ENCODE results near the gene HRH4.

The HRH4 gene

GRCh38 chr18:24491927-24492834 lies 31.7 kb downstream of the HRH4 start:
- DNase-seq (ENCODE audit: insufficient read length, low spot score), result no peak
- FAIRE-seq, result no peak
- no peak for TF ChIP-seq CTCF (IDR thresholded peaks at IDR 0.05; ENCODE audit: insufficient read depth, missing control alignments)

DNA sequence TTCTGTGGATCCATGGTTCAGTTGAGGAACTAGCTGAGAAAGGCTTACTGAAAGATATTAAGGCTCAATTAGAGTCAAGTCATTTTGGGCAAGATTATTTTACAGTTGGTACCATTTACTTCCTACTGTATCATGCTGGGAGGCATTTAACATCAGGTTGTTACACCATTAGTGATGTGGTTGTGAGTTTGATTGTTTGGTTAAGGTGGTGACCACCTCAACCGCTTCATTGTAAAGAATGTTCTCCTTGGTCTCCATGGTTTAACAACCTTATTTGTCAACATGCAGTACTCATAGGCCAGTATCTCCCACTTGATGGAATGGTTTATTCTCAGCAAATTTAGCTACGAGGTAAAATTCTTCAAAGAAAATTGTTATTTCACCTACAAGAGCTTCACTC lies 34.1 kb downstream of the HRH4 start:
- TF ChIP-seq CTCF (IDR thresholded peaks at IDR 0.05; ENCODE audit: insufficient read depth, missing control alignments), result no peak
- FAIRE-seq, result peak; percentile 35

DNA sequence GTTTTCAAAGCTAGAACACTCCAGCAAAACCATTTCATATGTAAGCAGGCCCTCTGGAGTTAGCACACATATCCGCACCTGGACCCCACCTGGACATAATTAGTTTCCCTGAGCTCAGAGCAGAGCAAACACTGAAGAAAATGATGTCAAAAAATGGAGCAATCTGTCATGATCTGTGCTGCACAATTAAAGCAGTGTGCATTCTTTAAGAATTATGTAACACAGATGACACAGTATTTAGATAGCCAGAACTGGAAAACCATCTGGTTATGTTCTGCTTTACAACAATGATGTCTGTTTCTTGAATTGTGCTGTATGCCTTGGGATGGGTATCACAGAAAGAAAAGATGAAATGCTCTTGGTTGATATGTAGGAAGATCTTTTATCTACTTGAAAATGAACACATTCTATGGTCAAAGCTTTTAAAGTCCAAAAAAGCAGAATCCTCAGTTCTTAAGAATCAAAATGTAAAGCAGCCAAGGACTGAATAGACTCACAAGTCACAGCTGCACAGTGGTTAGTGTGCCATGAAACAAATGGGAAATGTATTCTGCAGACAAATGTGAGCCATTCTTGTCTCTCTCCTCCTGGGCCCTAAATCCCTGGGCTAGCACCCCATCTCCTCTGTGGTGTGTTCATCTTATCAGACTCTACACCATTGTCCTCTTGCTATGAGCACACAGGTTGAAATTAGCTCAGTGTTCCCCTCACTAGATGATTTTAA lies 36.8 kb downstream of the HRH4 start:
- FAIRE-seq (no peak), DNase-seq (ENCODE audit: insufficient read length, low spot score) (no peak)
- no peak for TF ChIP-seq CTCF (IDR thresholded peaks at IDR 0.05; ENCODE audit: insufficient read depth, missing control alignments)

More for the DNA sequence above, 34.1 kb downstream of the HRH4 start:
- no peak for DNase-seq (ENCODE audit: insufficient read length, low spot score)

DNA sequence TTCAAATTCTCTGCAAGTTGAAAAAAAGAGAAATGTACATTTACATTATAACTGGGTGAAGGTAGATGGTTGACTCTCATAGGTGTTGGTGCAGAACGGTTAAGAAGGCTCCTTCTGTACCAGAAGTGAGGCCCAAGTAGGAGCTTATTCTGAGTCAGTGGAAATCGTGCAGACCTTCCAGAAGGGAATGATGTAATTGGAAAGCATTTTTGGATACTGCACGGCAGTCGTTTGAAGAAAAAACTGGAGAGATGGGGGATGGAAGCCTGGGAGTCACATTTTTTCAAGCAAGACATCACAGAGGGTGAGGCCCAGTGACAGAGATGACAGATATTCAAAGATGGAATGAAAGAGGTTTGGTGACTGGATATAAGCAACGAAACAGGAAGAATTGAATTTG lies 39.4 kb downstream of the HRH4 start:
- FAIRE-seq, result no peak
- no peak for DNase-seq (ENCODE audit: insufficient read length, low spot score)
- TF ChIP-seq CTCF (IDR thresholded peaks at IDR 0.05; ENCODE audit: insufficient read depth, missing control alignments), result no peak

GRCh38 chr18:24500217-24500616 lies 39.8 kb downstream of the HRH4 start:
- DNase-seq (ENCODE audit: insufficient read length, low spot score), result no peak
- FAIRE-seq, result no peak
- no peak for TF ChIP-seq CTCF (IDR thresholded peaks at IDR 0.05; ENCODE audit: insufficient read depth, missing control alignments)

DNA sequence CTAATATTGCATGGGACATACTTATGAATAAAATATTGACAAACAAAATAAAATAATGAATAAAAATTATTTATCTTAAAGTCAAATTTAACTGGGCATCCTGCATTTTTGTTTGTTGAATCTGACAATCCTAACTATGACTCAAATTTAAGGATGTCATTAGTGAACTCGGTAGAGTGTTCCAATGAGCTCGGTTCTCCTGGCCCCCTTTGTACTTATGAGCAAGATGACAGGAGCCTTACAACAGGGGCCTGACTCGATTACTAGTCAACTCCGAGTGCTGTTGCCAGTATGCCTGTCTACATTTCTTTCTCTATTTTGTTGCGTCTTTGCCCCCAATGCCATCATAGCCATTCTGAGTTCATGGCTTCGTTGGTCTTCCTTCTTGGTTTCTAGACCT lies 40.3 kb downstream of the HRH4 start:
- DNase-seq (ENCODE audit: insufficient read length, low spot score) (no peak), FAIRE-seq (no peak)
- no peak for TF ChIP-seq CTCF (IDR thresholded peaks at IDR 0.05; ENCODE audit: insufficient read depth, missing control alignments)

All from D721Med (cell line).